ENCODE measurements around the gene TWIST2. TPM values are rescaled to one million over a fixed set of nuclear protein-coding genes. Genes with fewer than 3 reads are reported as not detected.

TWIST2 gene
- polyA plus RNA-seq, 1 donor: 7.3 TPM

- DNase-seq: no peak
These were observed 58.5 kb downstream of the TWIST2 start for GRCh38 chr2:238906254-238906935.

GRCh38 chr2:238906936-238907716 lies 59.2 kb downstream of the TWIST2 start:
- no peak for DNase-seq

- DNase-seq: no peak
These were observed 59.9 kb downstream of the TWIST2 start for GRCh38 chr2:238907717-238908173.

GRCh38 chr2:238908960-238909951 lies 61.4 kb downstream of the TWIST2 start:
- DNase-seq: no peak

- no peak for DNase-seq
These were observed 63.0 kb downstream of the TWIST2 start for GRCh38 chr2:238910751-238911351.

GRCh38 chr2:238911376-238912227 lies 63.7 kb downstream of the TWIST2 start:
- no peak for DNase-seq

- DNase-seq: no peak
These were observed 64.5 kb downstream of the TWIST2 start for GRCh38 chr2:238912228-238912915.

GRCh38 chr2:238912916-238913875 lies 65.3 kb downstream of the TWIST2 start:
- DNase-seq: no peak

- DNase-seq: no peak
These were observed 66.2 kb downstream of the TWIST2 start for GRCh38 chr2:238913931-238914647.

GRCh38 chr2:238914648-238915015 lies 66.7 kb downstream of the TWIST2 start:
- DNase-seq: no peak

GRCh38 chr2:238915196-238915595 lies 67.3 kb downstream of the TWIST2 start:
- DNase-seq: no peak

GRCh38 chr2:238915596-238915995 lies 67.7 kb downstream of the TWIST2 start:
- no peak for DNase-seq

GRCh38 chr2:238916176-238916874 lies 68.4 kb downstream of the TWIST2 start:
- no peak for DNase-seq

GRCh38 chr2:238916875-238917590 lies 69.1 kb downstream of the TWIST2 start:
- DNase-seq: no peak

GRCh38 chr2:238919307-238919706 lies 71.4 kb downstream of the TWIST2 start:
- no peak for DNase-seq

GRCh38 chr2:238920053-238920452 lies 72.2 kb downstream of the TWIST2 start:
- DNase-seq: no peak

- no peak for DNase-seq
These were observed 72.7 kb downstream of the TWIST2 start for GRCh38 chr2:238920601-238921001.
